ENCODE results near the gene ABCC11.

Gene ABCC11

DNA sequence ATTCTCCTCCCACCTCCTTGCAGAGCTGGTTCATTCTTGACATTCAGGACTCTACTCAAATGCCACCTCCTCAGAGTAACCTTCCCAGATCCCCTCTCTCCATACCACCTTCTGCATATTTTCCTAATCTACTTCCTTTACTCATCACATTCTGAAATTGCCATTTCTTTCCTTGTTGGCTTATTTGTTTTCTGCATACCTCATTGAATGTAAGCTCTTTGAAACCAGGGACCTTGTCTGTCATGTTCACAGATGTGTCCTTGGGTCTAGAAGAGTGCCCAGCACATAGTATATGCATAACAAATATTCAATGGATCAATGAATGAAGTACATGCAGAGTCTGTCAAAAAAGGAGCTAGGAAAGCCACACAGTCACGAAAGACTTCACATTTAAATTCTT, 11.1 kb downstream of the ABCC11 start:
- DNase-seq (ENCODE audit: extremely low read depth, low read depth): no peak
- TF ChIP-seq, protein P1, sequence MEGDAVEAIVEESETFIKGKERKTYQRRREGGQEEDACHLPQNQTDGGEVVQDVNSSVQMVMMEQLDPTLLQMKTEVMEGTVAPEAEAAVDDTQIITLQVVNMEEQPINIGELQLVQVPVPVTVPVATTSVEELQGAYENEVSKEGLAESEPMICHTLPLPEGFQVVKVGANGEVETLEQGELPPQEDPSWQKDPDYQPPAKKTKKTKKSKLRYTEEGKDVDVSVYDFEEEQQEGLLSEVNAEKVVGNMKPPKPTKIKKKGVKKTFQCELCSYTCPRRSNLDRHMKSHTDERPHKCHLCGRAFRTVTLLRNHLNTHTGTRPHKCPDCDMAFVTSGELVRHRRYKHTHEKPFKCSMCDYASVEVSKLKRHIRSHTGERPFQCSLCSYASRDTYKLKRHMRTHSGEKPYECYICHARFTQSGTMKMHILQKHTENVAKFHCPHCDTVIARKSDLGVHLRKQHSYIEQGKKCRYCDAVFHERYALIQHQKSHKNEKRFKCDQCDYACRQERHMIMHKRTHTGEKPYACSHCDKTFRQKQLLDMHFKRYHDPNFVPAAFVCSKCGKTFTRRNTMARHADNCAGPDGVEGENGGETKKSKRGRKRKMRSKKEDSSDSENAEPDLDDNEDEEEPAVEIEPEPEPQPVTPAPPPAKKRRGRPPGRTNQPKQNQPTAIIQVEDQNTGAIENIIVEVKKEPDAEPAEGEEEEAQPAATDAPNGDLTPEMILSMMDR (IDR thresholded peaks at IDR 0.05; ENCODE audit: low read depth, low read length, missing control alignments): no peak
- H3K4me3 ChIP-seq (replicated peaks; ENCODE audit: low read depth, low read length): no peak overlapping the region

DNA sequence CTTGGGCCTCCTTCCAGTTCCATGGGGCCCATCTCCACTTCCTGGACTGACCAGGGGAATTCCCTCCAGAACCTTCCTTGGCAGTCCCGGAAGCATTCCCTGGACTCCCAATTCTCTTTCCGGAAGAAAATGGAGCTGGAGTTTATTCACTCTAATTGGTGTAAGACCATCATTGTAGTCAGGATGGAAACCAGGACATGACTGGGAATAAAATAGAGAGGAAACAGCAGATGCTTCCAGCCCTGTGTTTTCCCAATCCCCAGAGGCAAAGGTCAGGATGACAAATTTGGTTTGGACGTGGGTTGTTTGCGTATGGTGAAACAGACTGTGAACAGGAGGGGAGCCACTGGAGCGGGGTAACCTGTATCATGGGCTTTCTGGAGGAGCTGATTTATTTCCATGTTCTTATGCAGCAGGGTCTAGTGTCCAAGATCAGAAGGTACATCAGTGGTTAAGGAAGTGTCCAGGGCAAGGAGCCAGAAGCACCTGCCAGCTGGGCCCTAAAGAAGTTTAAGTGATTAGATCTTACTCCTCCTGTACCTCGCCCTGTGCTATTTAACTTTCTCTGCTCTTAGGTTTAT, 11.7 kb downstream of the ABCC11 start:
- H3K4me3 ChIP-seq (replicated peaks; ENCODE audit: low read depth, low read length): no peak overlapping the region
- TF ChIP-seq, protein P1 (IDR thresholded peaks at IDR 0.05; ENCODE audit: low read depth, low read length, missing control alignments): no peak
- DNase-seq (ENCODE audit: extremely low read depth, low read depth): no peak

DNA sequence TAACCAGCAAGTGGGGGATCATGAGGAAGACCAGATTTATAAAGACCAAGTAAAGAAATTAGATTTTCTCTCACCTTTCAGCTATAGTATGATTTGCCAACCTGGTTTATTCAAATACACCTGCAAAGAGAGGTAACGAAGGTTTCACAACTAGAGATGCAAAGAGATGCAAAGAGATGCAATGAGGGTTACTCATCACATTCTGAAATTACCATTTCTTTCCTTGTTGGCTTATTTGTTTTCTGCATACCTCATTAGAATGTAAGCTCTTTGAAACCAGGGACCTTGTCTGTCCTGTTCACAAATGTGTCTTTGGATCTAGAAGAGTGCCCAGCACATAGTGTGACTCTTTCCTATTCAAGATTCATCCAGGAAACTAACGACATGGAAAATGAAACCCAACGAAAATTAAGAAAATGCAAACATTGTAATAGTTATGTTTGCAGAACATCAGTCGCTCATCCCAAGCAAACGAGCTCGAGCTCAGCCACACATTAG, 12.2 kb downstream of the ABCC11 start:
- no peak for DNase-seq (ENCODE audit: extremely low read depth, low read depth)
- H3K4me3 ChIP-seq (replicated peaks; ENCODE audit: low read depth, low read length): no peak overlapping the region
- TF ChIP-seq, protein P1 (IDR thresholded peaks at IDR 0.05; ENCODE audit: low read depth, low read length, missing control alignments): no peak

DNA sequence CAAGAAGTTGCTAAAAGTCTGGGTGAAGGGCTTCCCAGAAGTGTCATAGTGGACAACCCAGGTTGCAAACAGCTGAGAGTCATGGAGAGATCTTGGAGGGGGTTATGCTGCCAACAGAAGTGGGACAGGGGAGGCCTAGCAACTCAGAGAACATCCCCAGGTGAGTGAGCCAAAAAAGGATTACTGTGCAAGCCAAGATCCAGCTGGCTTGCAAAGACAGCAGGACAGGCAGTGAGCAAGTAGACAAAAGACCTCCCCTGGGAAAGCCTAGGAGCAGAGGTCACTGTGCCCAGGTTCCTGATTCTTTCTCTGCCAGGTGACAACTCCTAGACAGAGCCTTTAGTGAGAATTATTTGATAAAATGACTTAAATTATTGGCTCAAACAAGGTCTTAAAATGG, 12.7 kb downstream of the ABCC11 start:
- TF ChIP-seq, protein P1 (IDR thresholded peaks at IDR 0.05; ENCODE audit: low read depth, low read length, missing control alignments): no peak
- H3K4me3 ChIP-seq (replicated peaks; ENCODE audit: low read depth, low read length): no peak overlapping the region
- DNase-seq (ENCODE audit: extremely low read depth, low read depth): no peak

DNA sequence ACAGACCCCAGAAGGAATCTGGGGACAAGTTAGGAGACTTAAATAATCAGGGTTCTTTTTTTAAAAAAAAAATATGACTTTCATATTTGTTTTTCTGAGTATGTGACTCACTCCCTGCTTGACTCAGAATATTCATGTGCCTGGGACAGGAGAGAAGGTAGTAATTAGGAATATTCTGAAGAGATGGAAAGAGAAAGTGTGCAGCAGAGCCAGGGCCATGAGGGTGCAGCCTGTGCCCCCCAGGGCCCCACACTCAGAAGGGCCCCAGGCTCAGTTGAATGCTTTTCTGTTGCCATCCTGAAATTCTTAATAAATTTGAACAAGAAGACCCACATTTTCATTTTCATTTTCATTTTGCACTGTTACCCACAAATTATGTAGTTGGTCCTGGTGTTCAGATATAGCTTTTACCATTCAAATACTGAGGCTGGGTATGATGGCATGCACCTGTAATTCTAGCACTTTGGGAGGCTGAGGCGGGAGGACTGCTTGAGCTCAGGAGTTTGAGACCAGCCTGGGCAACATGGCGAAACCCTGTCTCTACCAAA, 14.8 kb downstream of the ABCC11 start:
- TF ChIP-seq, protein P1 (IDR thresholded peaks at IDR 0.05; ENCODE audit: low read depth, low read length, missing control alignments): no peak
- no peak overlapping the region for H3K4me3 ChIP-seq (replicated peaks; ENCODE audit: low read depth, low read length)
- DNase-seq (ENCODE audit: extremely low read depth, low read depth): no peak

DNA sequence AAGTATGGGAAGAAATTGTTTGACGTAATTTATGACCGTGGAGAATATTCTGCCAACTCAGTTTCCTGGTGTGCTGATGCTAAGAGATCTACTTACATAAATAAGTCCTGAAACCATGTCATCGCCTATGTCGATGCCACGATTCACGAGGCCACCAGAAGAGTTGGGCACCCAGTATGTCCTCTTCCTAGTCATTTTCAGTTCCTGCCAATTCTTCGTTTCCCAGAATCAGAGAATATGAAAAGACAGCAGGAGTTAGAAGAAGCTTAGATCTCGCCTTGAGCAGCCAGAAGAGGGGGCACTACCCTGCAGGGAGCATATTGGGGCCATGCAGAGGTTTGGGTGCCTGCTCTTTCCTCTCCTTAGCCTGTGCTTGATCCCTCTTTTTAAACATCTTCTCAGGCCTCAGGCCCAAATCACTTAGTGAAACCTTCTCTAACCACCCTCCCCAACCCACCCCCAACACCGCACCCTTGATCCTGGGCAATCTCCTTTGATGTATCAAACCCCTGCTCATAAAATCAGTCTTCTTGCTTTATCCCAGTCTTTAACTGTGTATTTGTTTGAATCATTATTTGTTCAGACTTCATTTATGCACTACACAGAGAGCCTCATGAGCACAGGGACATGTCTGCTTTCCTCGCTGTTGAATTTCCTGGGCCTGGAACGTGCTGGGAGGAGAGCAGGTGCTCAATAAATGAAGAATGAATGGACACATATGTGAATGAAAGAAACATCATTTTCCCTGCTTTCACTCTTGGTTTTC, 15.4 kb downstream of the ABCC11 start:
- DNase-seq (ENCODE audit: extremely low read depth, low read depth): no peak
- no peak overlapping the region for H3K4me3 ChIP-seq (replicated peaks; ENCODE audit: low read depth, low read length)
- TF ChIP-seq, protein P1 (IDR thresholded peaks at IDR 0.05; ENCODE audit: low read depth, low read length, missing control alignments): peak; percentile 66

Measured in HFF-Myc (cell line).